Measurements from ENCODE around the gene TSPYL6. TPM values are rescaled to one million over a fixed set of nuclear protein-coding genes. Genes with fewer than 3 reads are reported as not detected.

TSPYL6 gene
- polyA plus RNA-seq, 1 of the 3 experiments (the other 2 are of a cell fraction): not detected

- WGBS (ENCODE audit: low lambda C conversion rate): 70% methylated on average over 2 of the region's 2 CpGs
- H3K9me3 ChIP-seq: no peaks in the 10 kb centered on the region
- TF ChIP-seq MAX (IDR thresholded peaks at IDR 0.05; ENCODE audit: low read depth): no peak
- TF ChIP-seq POLR2AphosphoS5 (IDR thresholded peaks at IDR 0.05; ENCODE audit: low read depth, low read length): no peak
- no peak for TF ChIP-seq TEAD4 (IDR thresholded peaks at IDR 0.05; ENCODE audit: borderline replicate concordance, insufficient read depth)
- TF ChIP-seq EP300 (IDR thresholded peaks at IDR 0.05; ENCODE audit: borderline replicate concordance in 1 of 2, low read depth in 1 of 2, low read length in 1 of 2): no peak
- TF ChIP-seq ELF1 (IDR thresholded peaks at IDR 0.05): no peak
- TF ChIP-seq NFIC (IDR thresholded peaks at IDR 0.05; ENCODE audit: borderline replicate concordance): no peak
- TF ChIP-seq SMC3 (IDR thresholded peaks at IDR 0.05; ENCODE audit: low read depth, low read length): no peak
- no peak for TF ChIP-seq REST (IDR thresholded peaks at IDR 0.05; ENCODE audit: low read depth, low read length)
- TF ChIP-seq MEF2A (IDR thresholded peaks at IDR 0.05; ENCODE audit: borderline replicate concordance, low read depth): no peak
- TF ChIP-seq MXI1 (IDR thresholded peaks at IDR 0.05; ENCODE audit: low read depth, low read length): no peak
- no peak for TF ChIP-seq IRF3 (IDR thresholded peaks at IDR 0.05; ENCODE audit: low read depth, low read length)
- TF ChIP-seq USF2 (IDR thresholded peaks at IDR 0.05; ENCODE audit: borderline replicate concordance, low read depth, low read length): no peak
- no peak for TF ChIP-seq GABPA (IDR thresholded peaks at IDR 0.05; ENCODE audit: low read depth)
- no peak for TF ChIP-seq EZH2phosphoT487 (IDR thresholded peaks at IDR 0.05; ENCODE audit: borderline replicate concordance, low read depth)
- TF ChIP-seq FOXM1 (IDR thresholded peaks at IDR 0.05; ENCODE audit: low read depth): no peak
- no peak for TF ChIP-seq SIN3A (IDR thresholded peaks at IDR 0.05; ENCODE audit: borderline replicate concordance, low read depth, low read length)
- no peak for TF ChIP-seq PBX3 (IDR thresholded peaks at IDR 0.05)
- no peak for TF ChIP-seq FOSL2 (IDR thresholded peaks at IDR 0.05; ENCODE audit: borderline replicate concordance, low read depth)
- no peak for TF ChIP-seq RFX5 (IDR thresholded peaks at IDR 0.05; ENCODE audit: low read length)
- no peak for TF ChIP-seq NRF1 (IDR thresholded peaks at IDR 0.05; ENCODE audit: low read depth, low read length)
- H2AFZ ChIP-seq (ENCODE audit: low read depth): no peak overlapping the region
- H3F3A ChIP-seq (replicated peaks; ENCODE audit: insufficient read depth): peaks cover 5% of the 10 kb centered on the region
- POLR2A ChIA-PET: no interaction called here
- peaks cover 15 to 23% of the 10 kb centered on the region in 2 experiments for H3K4me1 ChIP-seq (ENCODE audit: control insufficient read depth in 1 of 2, insufficient read depth in 2 of 2, low read depth in 1 of 2, low read length in 1 of 2)
- H3K4me2 ChIP-seq: no peak overlapping the region
- DNase-seq: no peak
- H3K9me2 ChIP-seq: no peaks in the 10 kb centered on the region
- H3K36me3 ChIP-seq (replicated peaks in 1 of 2; ENCODE audit: control insufficient read depth in 1 of 2, insufficient read depth in 2 of 2, low read length in 1 of 2): no peaks in the 10 kb centered on the region
- H3K4me3 ChIP-seq (ENCODE audit: low read depth in 2 of 2, low read length in 1 of 2): no peak overlapping the region
- H3K79me2 ChIP-seq (ENCODE audit: insufficient read depth): no peaks in the 10 kb centered on the region
- no peak overlapping the region for H3K27ac ChIP-seq (ENCODE audit: low read depth in 2 of 2, low read length in 1 of 2)
- CTCF ChIA-PET: interaction anchor here (0.9 to 1.3 kb wide), 2 partner anchors 55 to 319 kb away, joined by 3 to 4 read pairs; no protein-coding TSS in a partner anchor
- no peak overlapping the region for H3K9ac ChIP-seq
- no peaks in the 10 kb centered on the region for H3K27me3 ChIP-seq (ENCODE audit: insufficient read depth)
- H4K20me1 ChIP-seq (ENCODE audit: insufficient read depth): no peaks in the 10 kb centered on the region
Observed at GRCh38 chr2:54204476-54204875, 51.6 kb downstream of the TSPYL6 start.

All from SK-N-SH (cell line).